Endothelial cell of umbilical vein (primary cell): ENCODE measurements around the gene NSMCE1. TPM values are rescaled to one million over a fixed set of nuclear protein-coding genes. Genes with fewer than 3 reads are reported as not detected.
"Not testable (repeated sequence)": the region's sequence is repeated elsewhere in the genome, so short reads cannot be mapped to it uniquely, and the experiment has no call there.

Source experiments
- BruUV-seq: library from RNA; stranded (reverse); fragments of 400-500 nt; replicated peaks from 2 replicates; lab custom pipeline; 2021; lab: Mats Ljungman, UMichigan
- CTCF ChIA-PET: fragments of 300-600, 350-600 bp; sonication (Branson Sonifier 250); formaldehyde crosslinking; loops from one replicate; lab custom pipeline; 2021; ENCODE audit warnings: antibody characterized with exemption, inconsistent platforms; lab: Charles Lee
- POLR2A ChIA-PET: fragments of 300-600, 350-600 bp; sonication (Branson Sonifier 250); formaldehyde crosslinking; loops from one replicate; lab custom pipeline; 2021; ENCODE audit warnings: antibody characterized with exemption, inconsistent platforms; lab: Charles Lee
- DNase-seq: peaks from one replicate; pipeline ENCODE4 v3.0.0-alpha.2; 2011; ENCODE audit warnings: low read depth, low spot score
- FAIRE-seq: peaks from 2 replicates; lab custom pipeline; 2011; peaks lifted over from hg19 to GRCh38; lab: Jason Lieb, UNC
- H2AFZ ChIP-seq: 2 replicates; pipeline ENCODE4 v1.6.0; 2012; ENCODE audit warnings: low read depth, low read length, control low read depth, inconsistent platforms
- H3K27ac ChIP-seq: 2 replicates; pipeline ENCODE4 v1.5.1; 2011; ENCODE audit warnings: low read depth, mild to moderate bottlenecking, control low read depth, low read length, moderate library complexity; ENCODE audit not compliant: insufficient read depth
- H3K27me3 ChIP-seq, 2 experiments: 2 replicates each; pipeline versions ENCODE4 v1.6.0 to v1.6.1; 2011; ENCODE audit warnings: low read length in 2 of 2, mixed read lengths in 1 of 2; ENCODE audit not compliant: control insufficient read depth in 2 of 2, insufficient read depth in 2 of 2
- H3K36me3 ChIP-seq, 2 experiments: 2 replicates in 1 of 2; 3 replicates in 1 of 2; pipeline ENCODE4 v1.5.1; 2011; ENCODE audit warnings: low read length in 2 of 2, mild to moderate bottlenecking in 1 of 2, moderate library complexity in 1 of 2; ENCODE audit not compliant: control insufficient read depth in 2 of 2, insufficient read depth in 2 of 2; ENCODE audit errors: extremely low read depth in 1 of 2
- H3K4me1 ChIP-seq: 3 replicates; pipeline ENCODE4 v1.5.1; 2011; ENCODE audit warnings: mild to moderate bottlenecking, low read length; ENCODE audit not compliant: control insufficient read depth, insufficient read depth; ENCODE audit errors: extremely low read depth
- H3K4me2 ChIP-seq: 2 replicates; pipeline ENCODE4 v1.6.1; 2011; ENCODE audit warnings: low read length, control low read depth, mixed read lengths; ENCODE audit not compliant: insufficient read depth
- H3K4me3 ChIP-seq, 3 experiments: fragments of 200-600 bp in 1 of 3; sonication (generic), shearing (Covaris generic) in 1 of 3; replicated peaks in 1 of 3; 2 replicates each; pipeline ENCODE4 v1.5.1; 2011 to 2016; ENCODE audit warnings: control low read depth in 3 of 3, low read length in 3 of 3, mild to moderate bottlenecking in 2 of 3, inconsistent platforms in 1 of 3, low read depth in 1 of 3, moderate library complexity in 1 of 3; ENCODE audit not compliant: insufficient read depth in 1 of 3
- H3K79me2 ChIP-seq: 2 replicates; pipeline ENCODE4 v1.6.0; 2012; ENCODE audit warnings: low read length, inconsistent platforms; ENCODE audit not compliant: control insufficient read depth, insufficient read depth
- H3K9ac ChIP-seq: replicated peaks from 2 replicates; pipeline ENCODE3; 2011; ENCODE audit warnings: low read length, control low read depth; ENCODE audit not compliant: insufficient read depth; ENCODE audit errors: extremely low read depth
- H3K9me1 ChIP-seq: replicated peaks from 3 replicates; pipeline ENCODE4 v1.6.0; 2011; ENCODE audit warnings: mild to moderate bottlenecking, low read length; ENCODE audit not compliant: control insufficient read depth, insufficient read depth; ENCODE audit errors: extremely low read depth
- H3K9me3 ChIP-seq: replicated peaks from 2 replicates; pipeline ENCODE4 v1.5.1; 2012; ENCODE audit warnings: low read length, inconsistent platforms; ENCODE audit not compliant: control insufficient read depth, insufficient read depth
- H4K20me1 ChIP-seq: replicated peaks from 2 replicates; pipeline ENCODE3; 2011; ENCODE audit warnings: mild to moderate bottlenecking, low read length; ENCODE audit not compliant: control insufficient read depth, insufficient read depth; ENCODE audit errors: extremely low read depth
- CTCF ChIP-seq, 2 donors: IDR thresholded peaks; 1 replicate in 1 of 2; 2 replicates in 1 of 2; pipeline ENCODE4 v1.5.1; 2011; ENCODE audit warnings: low read length in 2 of 2, mild to moderate bottlenecking in 2 of 2, moderate library complexity in 2 of 2, control low read depth in 1 of 2, inconsistent platforms in 1 of 2, low read depth in 1 of 2; ENCODE audit not compliant: insufficient read depth in 1 of 2; ENCODE audit errors: extremely low read depth in 1 of 2
- EZH2 ChIP-seq: IDR thresholded peaks from 2 replicates; pipeline ENCODE4 v1.6.1; 2012; ENCODE audit warnings: borderline replicate concordance, low read depth, mild to moderate bottlenecking, moderate library complexity, low read length, inconsistent platforms; ENCODE audit not compliant: severe bottlenecking
- FOS ChIP-seq: IDR thresholded peaks from 2 replicates; pipeline ENCODE4 v1.6.1; 2011; ENCODE audit warnings: mild to moderate bottlenecking, low read length, moderate library complexity, borderline replicate concordance; ENCODE audit not compliant: insufficient read depth
- GATA2 ChIP-seq: IDR thresholded peaks from 2 replicates; pipeline ENCODE4 v1.7.0; 2011; ENCODE audit warnings: low read depth, mild to moderate bottlenecking, moderate library complexity, mixed read lengths, low read length; ENCODE audit not compliant: insufficient read length, insufficient read depth
- JUN ChIP-seq: IDR thresholded peaks from 2 replicates; pipeline ENCODE4 v1.6.1; 2011; ENCODE audit warnings: borderline replicate concordance, low read depth; ENCODE audit not compliant: insufficient read length, insufficient read depth
- MAX ChIP-seq: IDR thresholded peaks from 2 replicates; pipeline ENCODE4 v1.6.1; 2011; ENCODE audit not compliant: insufficient read depth, insufficient read length
- MYC ChIP-seq: IDR thresholded peaks from one replicate; pipeline ENCODE4 v1.6.1; 2011; ENCODE audit warnings: mild to moderate bottlenecking, low read depth, low read length
- POLR2A ChIP-seq: IDR thresholded peaks from 2 replicates; pipeline ENCODE4 v1.6.1; 2012; ENCODE audit warnings: low read depth, mild to moderate bottlenecking, control low read depth, low read length
- POLR2AphosphoS5 ChIP-seq: IDR thresholded peaks from 2 replicates; pipeline ENCODE4 v1.6.1; 2012; ENCODE audit warnings: low read depth, mild to moderate bottlenecking, control low read depth, low read length, moderate library complexity; ENCODE audit not compliant: insufficient read depth
- dilution Hi-C: fragments of 300-500 bp; cut with MboI; formaldehyde crosslinking; loops from one replicate; pipeline ENCODE4 v1.15.0; 2019; ENCODE audit warnings: low sequenced_read_pairs; ENCODE audit not compliant: extremely low pct_ligation_motif_present
- intact Hi-C: fragments of 100-400 bp; cut with micrococcal nuclease; formaldehyde crosslinking; loops from one replicate; pipeline ENCODE4 v1.10.0; 2022
- polyA plus RNA-seq, 4 experiments: library from polyadenylated mRNA; depleted of rRNA in 3 of 4; stranded (reverse) in 3 of 4; unstranded in 1 of 4; fragments of >200 nt; gene quantifications; 2 replicates each; pipeline versions ENCODE4 v1.2.1 to v1.2.3, GENCODE V29; 2011 to 2012; ENCODE audit warnings: missing spikeins in 1 of 4
- total RNA-seq: library from RNA; stranded (reverse); gene quantifications from 2 replicates; pipeline ENCODE4 v1.2.3, GENCODE V29; 2021

NSMCE1 gene
- total and polyA plus RNA-seq, 2 donors (not counting 3 experiments of a cell fraction or from before 2014, with no cell fraction given): 23.8 to 42.0 TPM

- no peak overlapping the region for H3K4me3 ChIP-seq
- no peaks in the 10 kb centered on the region for H3K27me3 ChIP-seq
- POLR2A ChIA-PET: no interaction called here
- BruUV-seq: no TSS peak
- DNase-seq (no peak), FAIRE-seq (no peak)
- no peaks in the 10 kb centered on the region for H3K9me3 ChIP-seq
- H3K9me1 ChIP-seq: no peaks in the 10 kb centered on the region
- no peak overlapping the region for H3K9ac ChIP-seq
- no peak overlapping the region for H2AFZ ChIP-seq
- no peaks in the 10 kb centered on the region for H3K79me2 ChIP-seq
- peaks cover 15% of the 10 kb centered on the region for H3K4me1 ChIP-seq
- no peaks in the 10 kb centered on the region for H4K20me1 ChIP-seq
- no peak overlapping the region for H3K4me2 ChIP-seq
- CTCF ChIA-PET: interaction anchor here (0.7 to 1.0 kb wide), 3 partner anchors 9 to 26 kb away, joined by 3 to 4 read pairs (median 3); no protein-coding TSS in a partner anchor
- H3K36me3 ChIP-seq: no peaks in the 10 kb centered on the region
- dilution Hi-C loops: no loop called here
- intact Hi-C loops: no loop called here
- H3K27ac ChIP-seq: no peak overlapping the region
- TF ChIP-seq GATA2 (no peak), CTCF (IDR thresholded peaks at IDR 0.05; ENCODE audit: extremely low read depth in 1 of 2, insufficient read depth in 1 of 2, low read depth in 1 of 2, low read length in 2 of 2) (no peak), MYC (no peak), POLR2AphosphoS5 (no peak), FOS (no peak), POLR2A (no peak), JUN (no peak), MAX (no peak), EZH2 (no peak)
These were observed 21.1 kb upstream of the NSMCE1 start for GRCh38 chr16:27289669-27290068.

GRCh38 chr16:27288313-27288712 is 19.7 kb upstream of the NSMCE1 start:
- H2AFZ ChIP-seq, H3K79me2 ChIP-seq, FAIRE-seq, H3K9me1 ChIP-seq, H3K9ac ChIP-seq, POLR2A ChIA-PET, H3K36me3 ChIP-seq, H3K27me3 ChIP-seq, H3K9me3 ChIP-seq, H3K27ac ChIP-seq, dilution Hi-C loops, BruUV-seq, H3K4me2 ChIP-seq, DNase-seq, intact Hi-C loops, H4K20me1 ChIP-seq, H3K4me3 ChIP-seq: not testable (repeated sequence)
- CTCF ChIA-PET: interaction anchor here (1.0 kb wide), 2 partner anchors 10 to 17 kb away, joined by 3 to 4 read pairs; no protein-coding TSS in a partner anchor
- peaks cover 15% of the 10 kb centered on the region for H3K4me1 ChIP-seq
